GM23338 (cell line): Measurements from ENCODE around the gene KIF3C. TPM values are rescaled to one million over a fixed set of nuclear protein-coding genes. Genes with fewer than 3 reads are reported as not detected.

Experiments used
- ATAC-seq: fragments of 200-7000 bp; cut with Tn5 transposase; 3 replicates; pipeline ENCODE4 v1.9.1; 2020
- DNase-seq: peaks from one replicate; pipeline ENCODE4 v3.0.0-alpha.2; 2015; ENCODE audit warnings: low spot score
- H2AFZ ChIP-seq: fragments of 200-600 bp; sonication (generic); 2 replicates; pipeline ENCODE4 v1.8.0; 2016; ENCODE audit warnings: antibody characterized with exemption, mild to moderate bottlenecking, moderate library complexity
- H3F3A ChIP-seq: fragments of 200-600 bp; sonication (generic); replicated peaks from 2 replicates; pipeline ENCODE4 v1.8.0; 2017; ENCODE audit warnings: antibody characterized with exemption, mixed run types, low read depth
- H3K27ac ChIP-seq: fragments of 200-600 bp; sonication (generic); 2 replicates; pipeline ENCODE4 v1.6.1; 2016; ENCODE audit warnings: low read depth
- H3K27me3 ChIP-seq: fragments of 200-600 bp; sonication (generic); 2 replicates; pipeline ENCODE4 v1.8.0; 2016; ENCODE audit warnings: mild to moderate bottlenecking, mixed run types, moderate library complexity; ENCODE audit not compliant: insufficient read depth
- H3K36me3 ChIP-seq: fragments of 200-600 bp; sonication (generic); 2 replicates; pipeline ENCODE4 v1.8.0; 2016; ENCODE audit warnings: mild to moderate bottlenecking; ENCODE audit not compliant: insufficient read depth
- H3K4me1 ChIP-seq: fragments of 200-600 bp; sonication (generic); 2 replicates; pipeline ENCODE4 v1.8.0; 2016; ENCODE audit warnings: mild to moderate bottlenecking, moderate library complexity; ENCODE audit not compliant: insufficient read depth
- H3K4me2 ChIP-seq: fragments of 200-600 bp; sonication (generic); 2 replicates; pipeline ENCODE4 v1.7.1; 2017; ENCODE audit warnings: mixed run types
- H3K4me3 ChIP-seq: fragments of 200-600 bp; sonication (generic); 2 replicates; pipeline ENCODE4 v1.6.1; 2016; ENCODE audit warnings: mixed run types
- H3K79me2 ChIP-seq: fragments of 200-600 bp; sonication (generic); replicated peaks from 2 replicates; pipeline ENCODE4 v1.8.0; 2017; ENCODE audit warnings: mild to moderate bottlenecking; ENCODE audit not compliant: insufficient read depth
- H3K9me2 ChIP-seq: fragments of 200-600 bp; sonication (generic); 2 replicates; pipeline ENCODE4 v1.8.0; 2017; ENCODE audit not compliant: insufficient read depth
- H4K20me1 ChIP-seq: fragments of 200-600 bp; sonication (generic); replicated peaks from 2 replicates; pipeline ENCODE4 v1.8.0; 2017; ENCODE audit warnings: mild to moderate bottlenecking; ENCODE audit not compliant: insufficient read depth
- H3K27ac Mint-ChIP-seq: 2 replicates; pipeline ENCODE4 v1.8.0; 2020; ENCODE audit warnings: inconsistent platforms, mild to moderate bottlenecking, moderate library complexity, mixed read lengths
- H3K27me3 Mint-ChIP-seq: 3 replicates; pipeline ENCODE4 v1.8.0; 2022; ENCODE audit warnings: low read depth, mild to moderate bottlenecking, moderate library complexity, mixed read lengths, inconsistent platforms; ENCODE audit not compliant: insufficient read depth, poor library complexity
- H3K36me3 Mint-ChIP-seq: 3 replicates; pipeline ENCODE4 v1.8.0; 2021; ENCODE audit warnings: low read depth, mild to moderate bottlenecking, inconsistent platforms, moderate library complexity, mixed read lengths
- H3K4me1 Mint-ChIP-seq: 3 replicates; pipeline ENCODE4 v1.8.0; 2020; ENCODE audit warnings: mild to moderate bottlenecking, inconsistent platforms, mixed read lengths
- H3K4me3 Mint-ChIP-seq: 3 replicates; pipeline ENCODE4 v1.8.0; 2021; ENCODE audit warnings: moderate library complexity, mild to moderate bottlenecking, inconsistent platforms, mixed read lengths
- H3K9me3 Mint-ChIP-seq: 3 replicates; pipeline ENCODE4 v1.8.0; 2020; ENCODE audit warnings: moderate library complexity, mild to moderate bottlenecking, inconsistent platforms, mixed read lengths
- CREB1 ChIP-seq: fragments of 250-450 bp; sonication (Bioruptor Pico); IDR thresholded peaks from 2 replicates; pipeline ENCODE4 v1.5.0; 2020; ENCODE audit warnings: low read depth, mild to moderate bottlenecking, moderate library complexity
- CTCF ChIP-seq, 2 experiments: fragments of 200-600 bp in 1 of 2; sonication (generic) in 1 of 2; conservative IDR thresholded peaks; 2 replicates each; pipeline versions ENCODE4 v1.5.1 to v1.6.1; 2016 to 2017; ENCODE audit warnings: antibody characterized with exemption in 2 of 2, low read depth in 2 of 2, mild to moderate bottlenecking in 2 of 2, moderate library complexity in 1 of 2
- ETS1 ChIP-seq: IDR thresholded peaks from 2 replicates; pipeline ENCODE4 v1.6.1; 2016; ENCODE audit warnings: antibody characterized with exemption
- EZH2 ChIP-seq: fragments of 200-600 bp; sonication (generic); IDR thresholded peaks from one replicate; pipeline ENCODE4 v1.8.0; 2017; ENCODE audit warnings: antibody characterized with exemption, mild to moderate bottlenecking, low read depth; ENCODE audit not compliant: unreplicated experiment
- EZH2phosphoT487 ChIP-seq: fragments of 200-600 bp; sonication (generic); IDR thresholded peaks from one replicate; pipeline ENCODE4 v1.8.1; 2018; ENCODE audit warnings: antibody characterized with exemption; ENCODE audit not compliant: unreplicated experiment
- JUNB ChIP-seq: IDR thresholded peaks from one replicate; pipeline ENCODE4 v1.6.1; 2016; ENCODE audit warnings: antibody characterized with exemption; ENCODE audit not compliant: unreplicated experiment
- REST ChIP-seq: IDR thresholded peaks from one replicate; pipeline ENCODE4 v1.6.1; 2018; ENCODE audit warnings: antibody characterized with exemption; ENCODE audit not compliant: unreplicated experiment
- STAT1 ChIP-seq: IDR thresholded peaks from one replicate; pipeline ENCODE4 v1.6.1; 2016; ENCODE audit warnings: antibody characterized with exemption; ENCODE audit not compliant: unreplicated experiment
- ZNF114 ChIP-seq: fragments of 250-450 bp; sonication (Bioruptor Pico); IDR thresholded peaks from 2 replicates; pipeline ENCODE4 v1.5.0; 2020; ENCODE audit warnings: mild to moderate bottlenecking, moderate library complexity
- polyA plus RNA-seq: library from polyadenylated mRNA; unstranded; fragments of >200 nt; fragmentation: Nextera tagmentation; extraction: Ambion mirVana; gene quantifications from 2 replicates; pipeline ENCODE4 v1.2.1, GENCODE V29; 2016
- total RNA-seq: library from RNA; depleted of rRNA; stranded (reverse); fragments of >200 nt; shearing (Covaris generic); gene quantifications from 2 replicates; pipeline ENCODE4 v1.2.3, GENCODE V29; 2014

The KIF3C gene
- total and polyA plus RNA-seq, 2 experiments from 2014 or later: 14.9 to 40.0 TPM

- Histone ChIP-seq H4K20me1 (no peaks in the 10 kb centered on the region), H3K27ac (peak overlapping the region; percentile 8; the same call in 1 of the 2 replicates), H3K36me3 (peaks cover 7% of the 10 kb centered on the region), H3K9me2 (no peaks in the 10 kb centered on the region), H3K4me3 (no peak overlapping the region), H3F3A (0 out of 2 replicates have a peak, but pooled peaks cover 5% of the 10 kb centered on the region), H2AFZ (no peak overlapping the region), H3K4me1 (peaks cover 5% of the 10 kb centered on the region), H3K27me3 (no peaks in the 10 kb centered on the region), H3K4me2 (no peak overlapping the region), H3K79me2 (no peaks in the 10 kb centered on the region)
- no peaks in the 10 kb centered on the region for H3K9me3 Mint-ChIP-seq
- peaks cover 8% of the 10 kb centered on the region; the same call in 1 of the 3 replicates for H3K4me1 Mint-ChIP-seq
- peaks cover 8% of the 10 kb centered on the region for H3K36me3 Mint-ChIP-seq
- peak; percentile 91 for ATAC-seq
- H3K4me3 Mint-ChIP-seq: no peak overlapping the region
- TF ChIP-seq STAT1 (no peak), EZH2phosphoT487 (no peak), ETS1 (no peak), CTCF (conservative IDR thresholded peaks at IDR 0.05; ENCODE audit: low read depth in 2 of 2) (peak; percentile 97), JUNB (no peak), REST (no peak), ZNF114 (CRISPR knock-in tag) (no peak), EZH2 (no peak), CREB1 (CRISPR knock-in tag) (no peak)
- peaks cover 7% of the 10 kb centered on the region for H3K27me3 Mint-ChIP-seq
- DNase-seq: peak; percentile 83
- H3K27ac Mint-ChIP-seq: 0 out of 2 replicates have a peak overlapping the region, but pooled peaks have one; percentile 2
Observed at GRCh38 chr2:25951071-25951547, 31.2 kb downstream of the KIF3C start.
